Uterus (tissue), 2 donors: ENCODE measurements around the gene TRIM54.

Experiments used
- CTCF ChIP-seq, 4 experiments: fragments of 200-600 bp in 2 of 4; fragments of 450-650 bp in 2 of 4; sonication (generic) in 2 of 4; IDR thresholded peaks; one replicate each; pipeline ENCODE4 v1.5.1; 2016 to 2019; ENCODE audit warnings: antibody characterized with exemption in 4 of 4, mild to moderate bottlenecking in 2 of 4, moderate library complexity in 1 of 4
- POLR2A ChIP-seq, 2 donors: fragments of 450-650 bp; IDR thresholded peaks; one replicate each; pipeline ENCODE4 v1.6.1; 2016; ENCODE audit warnings: antibody characterized with exemption in 2 of 2, mild to moderate bottlenecking in 1 of 2, moderate library complexity in 1 of 2

- TF ChIP-seq POLR2A (IDR thresholded peaks at IDR 0.05), result no peak
- no peak for TF ChIP-seq CTCF (IDR thresholded peaks at IDR 0.05)
Observed at GRCh38 chr2:27245626-27246025, 36.6 kb upstream of the TRIM54 start.
